GM12873 (cell line): ENCODE data around the gene SPATA9.

Experiments
- TF ChIP-seq, protein P1 (sequence below): IDR thresholded peaks from 2 replicates; pipeline ENCODE4 v1.5.1; 2012; ENCODE audit warnings: low read depth, mild to moderate bottlenecking, moderate library complexity, low read length, control low read depth; ENCODE audit not compliant: insufficient read depth; ENCODE audit errors: missing control alignments

The SPATA9 gene

DNA sequence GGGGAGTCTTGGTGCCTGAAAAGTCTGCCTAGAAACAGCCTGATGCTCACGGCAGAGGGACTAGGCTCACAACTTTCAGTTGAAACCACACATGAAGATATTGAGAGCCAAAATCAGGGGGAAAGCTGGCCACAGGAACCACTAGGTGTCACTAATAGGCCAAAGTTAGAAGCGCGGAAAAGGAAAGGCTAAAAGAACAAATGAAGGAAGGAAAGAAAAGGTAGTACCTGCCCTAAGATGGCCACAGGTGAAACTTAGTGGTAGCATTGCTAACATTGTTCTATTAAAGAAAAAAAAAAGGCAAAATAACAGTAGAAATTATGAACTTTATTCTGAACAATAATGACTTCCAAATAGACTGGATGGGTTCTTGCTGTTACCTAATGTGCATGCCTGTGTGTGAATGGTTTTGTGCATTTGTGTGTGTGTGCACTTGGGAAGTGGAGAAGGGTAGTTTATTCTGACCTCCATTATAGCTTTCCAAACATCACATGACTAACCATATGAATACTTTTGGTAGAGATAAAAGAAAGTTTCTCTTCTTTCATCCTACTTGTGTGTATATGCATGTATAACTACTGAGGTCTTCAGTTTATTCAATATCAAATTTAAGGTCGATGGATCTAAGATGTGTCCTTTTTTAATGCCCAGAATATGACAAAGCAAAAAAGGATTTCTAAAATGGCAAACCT lies 38.3 kb downstream of the SPATA9 start:
- TF ChIP-seq, protein P1, sequence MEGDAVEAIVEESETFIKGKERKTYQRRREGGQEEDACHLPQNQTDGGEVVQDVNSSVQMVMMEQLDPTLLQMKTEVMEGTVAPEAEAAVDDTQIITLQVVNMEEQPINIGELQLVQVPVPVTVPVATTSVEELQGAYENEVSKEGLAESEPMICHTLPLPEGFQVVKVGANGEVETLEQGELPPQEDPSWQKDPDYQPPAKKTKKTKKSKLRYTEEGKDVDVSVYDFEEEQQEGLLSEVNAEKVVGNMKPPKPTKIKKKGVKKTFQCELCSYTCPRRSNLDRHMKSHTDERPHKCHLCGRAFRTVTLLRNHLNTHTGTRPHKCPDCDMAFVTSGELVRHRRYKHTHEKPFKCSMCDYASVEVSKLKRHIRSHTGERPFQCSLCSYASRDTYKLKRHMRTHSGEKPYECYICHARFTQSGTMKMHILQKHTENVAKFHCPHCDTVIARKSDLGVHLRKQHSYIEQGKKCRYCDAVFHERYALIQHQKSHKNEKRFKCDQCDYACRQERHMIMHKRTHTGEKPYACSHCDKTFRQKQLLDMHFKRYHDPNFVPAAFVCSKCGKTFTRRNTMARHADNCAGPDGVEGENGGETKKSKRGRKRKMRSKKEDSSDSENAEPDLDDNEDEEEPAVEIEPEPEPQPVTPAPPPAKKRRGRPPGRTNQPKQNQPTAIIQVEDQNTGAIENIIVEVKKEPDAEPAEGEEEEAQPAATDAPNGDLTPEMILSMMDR, result peak; percentile 71

DNA sequence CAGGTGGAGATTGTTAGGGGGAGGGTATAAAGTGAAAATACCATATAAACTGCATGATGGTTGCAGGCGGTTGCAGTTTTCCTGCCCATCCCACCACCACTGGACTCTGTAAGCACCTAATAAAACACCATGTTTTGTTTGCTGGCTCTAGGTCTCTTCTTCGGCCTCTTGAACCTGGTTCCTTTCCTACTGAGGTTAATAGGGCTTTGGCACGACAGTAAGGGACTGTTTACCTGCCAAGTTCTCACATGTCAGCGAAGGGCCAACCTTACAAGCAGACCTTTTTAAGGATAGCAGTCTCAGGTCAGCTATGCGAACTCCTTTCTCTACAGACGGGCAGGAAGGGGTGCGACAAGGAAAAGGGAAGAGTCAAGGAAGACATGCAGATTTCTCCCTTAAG lies 39.6 kb downstream of the SPATA9 start:
- TF ChIP-seq, protein P1, result no peak

DNA sequence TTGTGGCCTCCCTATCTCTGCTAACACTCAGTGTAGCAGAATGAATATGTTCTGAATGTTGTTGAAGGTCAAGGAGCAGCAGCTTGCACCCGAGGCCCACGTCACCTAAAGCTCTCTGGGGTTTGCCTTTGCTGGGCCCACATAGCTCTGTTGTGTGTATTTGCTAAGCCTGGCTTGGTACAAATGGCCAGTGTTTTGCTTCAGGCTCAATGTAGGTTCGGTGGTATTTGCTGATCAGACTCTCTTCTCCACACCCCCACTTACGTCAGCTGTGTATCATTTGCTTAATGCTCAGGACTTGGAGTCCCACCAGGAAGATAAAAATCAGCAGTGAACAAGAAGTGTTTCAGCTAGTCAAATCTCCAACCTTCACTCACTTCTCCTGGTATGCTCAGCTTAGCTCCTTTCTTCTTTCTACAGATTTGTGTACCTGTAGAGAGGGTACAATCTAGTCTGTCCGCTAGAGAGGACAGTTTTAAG lies 41.0 kb downstream of the SPATA9 start:
- TF ChIP-seq, protein P1, result no peak

DNA sequence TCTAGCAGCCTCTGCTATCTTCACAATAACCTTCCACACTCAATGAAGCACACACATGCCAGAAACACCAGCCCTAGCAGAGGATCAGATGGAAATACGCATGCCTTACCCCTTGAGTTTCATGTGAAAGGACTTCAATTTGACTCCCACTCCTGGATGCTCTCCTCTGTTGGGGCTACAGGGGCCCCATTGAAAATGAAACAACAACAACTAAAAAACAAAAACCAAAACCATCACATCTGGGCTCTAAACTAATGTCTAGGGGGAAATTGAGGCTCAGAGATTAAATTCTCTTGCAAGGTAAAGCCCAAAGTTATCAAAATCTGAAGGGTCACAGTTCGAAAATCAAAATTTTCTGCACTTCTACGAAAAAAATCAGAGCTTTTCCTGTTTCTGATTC lies 44.2 kb downstream of the SPATA9 start:
- TF ChIP-seq, protein P1, result no peak

DNA sequence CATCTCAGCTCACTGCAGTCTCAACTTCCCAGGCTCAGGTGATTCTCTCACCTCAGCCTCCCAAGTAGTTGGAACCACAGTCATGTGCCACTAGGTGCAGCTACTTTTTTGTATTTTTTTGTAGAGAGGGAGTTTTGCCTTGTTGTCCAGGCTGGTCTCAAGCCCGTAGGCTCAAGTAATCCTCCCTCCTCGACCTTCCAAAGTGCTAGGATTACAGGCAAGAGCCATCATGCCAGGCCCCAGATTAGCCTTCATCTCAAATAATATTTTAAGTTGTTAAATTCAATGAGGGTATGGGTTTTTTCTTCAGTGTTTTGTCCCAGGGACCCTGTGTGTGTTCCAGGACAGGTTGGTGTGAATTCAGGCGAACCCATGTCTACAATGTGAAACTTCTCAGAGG lies 48.7 kb downstream of the SPATA9 start:
- TF ChIP-seq, protein P1, result no peak

DNA sequence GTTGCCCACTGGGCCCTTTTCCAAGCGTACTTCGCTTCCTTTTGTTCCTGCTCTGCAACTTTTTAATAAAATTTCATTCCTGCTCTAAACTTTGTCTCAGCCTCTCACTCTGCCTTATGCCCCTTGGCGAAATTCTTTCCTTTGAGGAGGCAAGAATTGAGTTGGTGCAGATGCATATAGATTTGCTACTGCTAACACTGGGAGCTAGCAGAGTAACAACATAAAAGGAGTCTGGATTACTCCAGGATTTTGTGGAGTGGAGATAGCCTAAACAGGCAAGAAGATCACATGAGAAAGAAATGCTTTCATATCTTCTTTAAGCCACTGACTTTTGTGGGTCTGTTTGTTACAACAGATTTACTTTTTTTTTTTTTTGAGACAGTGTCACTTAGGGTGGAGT lies 49.1 kb downstream of the SPATA9 start:
- TF ChIP-seq, protein P1, result no peak

DNA sequence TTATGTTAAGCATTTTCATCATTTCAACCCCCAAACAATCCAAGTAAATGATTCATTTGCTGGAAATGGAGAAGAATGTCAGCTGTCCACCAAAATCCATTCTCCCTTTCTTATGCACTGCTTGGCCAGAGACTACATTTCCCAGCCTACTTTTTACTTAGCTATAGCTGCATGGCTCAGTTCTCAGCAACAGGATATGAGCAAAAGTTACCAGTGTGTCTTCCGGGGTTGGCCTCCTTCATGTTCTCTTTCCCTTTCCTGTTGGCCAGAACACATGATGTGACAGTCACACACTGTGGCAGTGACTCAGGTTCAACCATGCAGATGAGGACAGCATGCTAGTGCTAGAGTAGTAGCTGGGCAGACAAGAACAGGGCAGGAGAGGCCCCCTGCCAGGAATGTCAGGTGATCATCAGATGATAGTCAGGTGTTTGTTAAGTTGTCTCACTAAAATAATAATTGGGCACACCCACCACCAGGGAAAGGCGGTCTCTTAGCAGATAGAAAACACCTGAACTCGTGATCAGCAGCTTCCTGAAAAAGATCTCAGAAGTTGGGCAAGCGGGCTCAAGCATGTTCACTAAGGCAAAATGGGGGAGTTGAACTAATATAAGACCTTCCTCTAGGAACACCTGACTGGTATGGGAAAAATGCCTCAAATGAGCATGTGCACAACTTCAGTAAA lies 50.7 kb downstream of the SPATA9 start:
- TF ChIP-seq, protein P1, result no peak
